ENCODE results near the gene TFF3.

The TFF3 gene

GRCh38 chr21:42262831-42263231, 52.4 kb downstream of the TFF3 start:
- no peak overlapping the region for H3K4me3 ChIP-seq (ENCODE audit: low read depth, low read length)
- DNase-seq (ENCODE audit: low read depth), result no peak
- no peak for TF ChIP-seq CTCF (IDR thresholded peaks at IDR 0.05; ENCODE audit: insufficient read depth, low read depth, low read length, missing control alignments)

DNA sequence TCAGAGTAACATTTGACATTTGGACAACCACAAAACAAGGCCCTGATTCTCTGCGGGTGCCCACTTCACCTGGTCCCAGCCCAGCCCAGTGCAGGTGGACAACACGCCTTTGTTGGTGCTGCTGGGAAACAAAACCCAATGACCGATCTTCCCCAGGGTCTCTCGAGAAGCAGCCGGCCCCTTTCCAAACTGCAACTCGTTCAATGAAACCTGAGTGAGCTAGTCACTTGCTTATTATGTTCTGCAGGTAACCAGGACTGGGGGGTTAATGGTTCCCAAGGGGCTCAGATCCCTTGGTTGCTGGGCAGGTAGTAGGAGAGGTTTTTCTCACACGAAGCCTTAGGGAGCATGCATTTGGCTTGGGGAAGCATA, 53.4 kb downstream of the TFF3 start:
- H3K4me3 ChIP-seq (ENCODE audit: low read depth, low read length), result no peak overlapping the region
- TF ChIP-seq CTCF (IDR thresholded peaks at IDR 0.05; ENCODE audit: insufficient read depth, low read depth, low read length, missing control alignments), result no peak
- DNase-seq (ENCODE audit: low read depth), result no peak
